Mesenchymal stem cell (in vitro differentiated cells and primary cell): Measurements from ENCODE around the gene MPRIP.
A peak's percentile ranks its signal among the peaks of the same experiment; 100 is the strongest.
"Not testable (repeated sequence)": the region's sequence is repeated elsewhere in the genome, so short reads cannot be mapped to it uniquely, and the experiment has no call there.

Experiments
- DNase-seq: peaks from one replicate; pipeline ENCODE4 v3.0.0-alpha.2; 2013
- H2AFZ ChIP-seq: one replicate; pipeline ENCODE4 v1.6.1; 2013; ENCODE audit warnings: low read depth, mild to moderate bottlenecking, control low read depth, inconsistent platforms, low read length, moderate library complexity
- H2AK5ac ChIP-seq: 2 replicates; pipeline ENCODE4 v1.6.1; 2013; ENCODE audit warnings: low read length, moderate library complexity, mild to moderate bottlenecking, inconsistent platforms; ENCODE audit not compliant: severe bottlenecking
- H2BK120ac ChIP-seq: one replicate; pipeline ENCODE4 v1.6.1; 2013; ENCODE audit warnings: low read depth, mild to moderate bottlenecking, inconsistent platforms, low read length, moderate library complexity
- H2BK12ac ChIP-seq, 2 experiments: one replicate each; pipeline ENCODE4 v1.6.1; 2013; ENCODE audit warnings: inconsistent platforms in 2 of 2, low read length in 2 of 2, mild to moderate bottlenecking in 2 of 2, moderate library complexity in 2 of 2, control low read depth in 1 of 2
- H2BK15ac ChIP-seq: one replicate; pipeline ENCODE4 v1.6.1; 2013; ENCODE audit warnings: mild to moderate bottlenecking, low read depth, inconsistent platforms; ENCODE audit not compliant: poor library complexity, severe bottlenecking
- H2BK5ac ChIP-seq: 2 replicates; pipeline ENCODE4 v1.6.1; 2013; ENCODE audit warnings: low read depth, mild to moderate bottlenecking, low read length, control low read depth, inconsistent platforms; ENCODE audit not compliant: poor library complexity, severe bottlenecking
- H3K14ac ChIP-seq, 2 experiments: one replicate each; pipeline ENCODE4 v1.6.1; 2013; ENCODE audit warnings: inconsistent platforms in 2 of 2, low read length in 2 of 2, control low read depth in 1 of 2, mild to moderate bottlenecking in 1 of 2, moderate library complexity in 1 of 2
- H3K18ac ChIP-seq, 2 experiments: one replicate each; pipeline ENCODE4 v1.6.1; 2013; ENCODE audit warnings: inconsistent platforms in 2 of 2, low read length in 2 of 2, control low read depth in 1 of 2, low read depth in 1 of 2, mild to moderate bottlenecking in 1 of 2
- H3K23ac ChIP-seq, 2 experiments: one replicate each; pipeline ENCODE4 v1.6.1; 2013; ENCODE audit warnings: inconsistent platforms in 2 of 2, low read length in 2 of 2, mild to moderate bottlenecking in 2 of 2, moderate library complexity in 2 of 2, control low read depth in 1 of 2
- H3K27ac ChIP-seq: 2 replicates; pipeline ENCODE4 v1.5.1; 2013; ENCODE audit warnings: mild to moderate bottlenecking, moderate library complexity, low read length, control low read depth, inconsistent platforms; ENCODE audit not compliant: poor library complexity, severe bottlenecking
- H3K27me3 ChIP-seq, 2 experiments: 2 replicates each; pipeline versions ENCODE4 v1.6.1 to v1.7.0; 2013; ENCODE audit warnings: low read length in 2 of 2, mild to moderate bottlenecking in 2 of 2, moderate library complexity in 2 of 2, control low read depth in 1 of 2, inconsistent platforms in 1 of 2; ENCODE audit not compliant: control insufficient read depth in 1 of 2, insufficient read depth in 1 of 2
- H3K36me3 ChIP-seq, 2 experiments: 2 replicates each; pipeline versions ENCODE4 v1.6.1 to v1.7.0; 2013; ENCODE audit warnings: low read length in 2 of 2, control low read depth in 1 of 2, inconsistent platforms in 1 of 2, low read depth in 1 of 2, mild to moderate bottlenecking in 1 of 2; ENCODE audit not compliant: insufficient read depth in 2 of 2, control insufficient read depth in 1 of 2
- H3K4ac ChIP-seq, 2 experiments: one replicate each; pipeline ENCODE4 v1.6.1; 2013; ENCODE audit warnings: inconsistent platforms in 2 of 2, low read length in 2 of 2, mild to moderate bottlenecking in 2 of 2, moderate library complexity in 2 of 2, control low read depth in 1 of 2, low read depth in 1 of 2
- H3K4me1 ChIP-seq: 2 replicates; pipeline ENCODE4 v1.6.1; 2013; ENCODE audit warnings: low read depth, low read length, control low read depth; ENCODE audit not compliant: control insufficient read depth, insufficient read depth
- H3K4me2 ChIP-seq: 2 replicates; pipeline ENCODE4 v1.6.1; 2013; ENCODE audit warnings: low read length, mild to moderate bottlenecking, inconsistent platforms; ENCODE audit not compliant: poor library complexity, severe bottlenecking
- H3K4me3 ChIP-seq, 2 experiments: 2 replicates each; pipeline versions ENCODE4 v1.5.1 to v1.7.0; 2013; ENCODE audit warnings: low read length in 2 of 2, mild to moderate bottlenecking in 2 of 2, control low read depth in 1 of 2, low read depth in 1 of 2; ENCODE audit not compliant: insufficient read depth in 1 of 2
- H3K79me1 ChIP-seq: replicated peaks from 2 replicates; pipeline ENCODE4 v1.6.1; 2013; ENCODE audit warnings: mild to moderate bottlenecking, control low read depth, low read length, inconsistent platforms; ENCODE audit not compliant: poor library complexity, severe bottlenecking
- H3K9ac ChIP-seq: 2 replicates; pipeline ENCODE4 v1.7.0; 2013; ENCODE audit warnings: mild to moderate bottlenecking, low read length, moderate library complexity
- H3K9me3 ChIP-seq: 2 replicates; pipeline ENCODE4 v1.7.0; 2013; ENCODE audit warnings: mild to moderate bottlenecking, low read length; ENCODE audit not compliant: control insufficient read depth
- H4K8ac ChIP-seq: one replicate; pipeline ENCODE4 v1.6.1; 2013; ENCODE audit warnings: inconsistent platforms, mild to moderate bottlenecking, low read length, moderate library complexity
- H4K91ac ChIP-seq: one replicate; pipeline ENCODE4 v1.6.1; 2013; ENCODE audit warnings: mild to moderate bottlenecking, low read length, inconsistent platforms
- WGBS: methylation state at CpG from one replicate; pipeline ENCODE4 v1.1.7; 2013; ENCODE audit warnings: mixed read lengths; 5-methylcytosine and 5-hydroxymethylcytosine counted together

Gene MPRIP

GRCh38 chr17:17183744-17184143 lies 141.5 kb downstream of the MPRIP start:
- Histone ChIP-seq H3K4me2 (no peak overlapping the region), H3K79me1 (peaks cover 12% of the 10 kb centered on the region), H3K23ac (no peak overlapping the region), H3K9me3 (no peaks in the 10 kb centered on the region), H2AK5ac (no peak overlapping the region), H3K27ac (no peak overlapping the region), H3K9ac (no peak overlapping the region), H2BK12ac (no peak overlapping the region), H2BK15ac (no peak overlapping the region), H3K4ac (no peak overlapping the region), H3K27me3 (no peaks in the 10 kb centered on the region), H3K14ac (no peak overlapping the region), H2BK120ac (no peak overlapping the region), H4K8ac (no peak overlapping the region), H4K91ac (no peak overlapping the region), H3K4me3 (no peak overlapping the region), H3K36me3 (peaks cover 72 to 92% of the 10 kb centered on the region in 2 experiments), H3K4me1 (peaks cover 16% of the 10 kb centered on the region), H3K18ac (no peak overlapping the region), H2BK5ac (no peak overlapping the region), H2AFZ (no peak overlapping the region)
- WGBS: 96% methylated on average over 4 of the region's 4 CpGs
- DNase-seq: no peak

GRCh38 chr17:17184985-17185757 lies 142.9 kb downstream of the MPRIP start:
- not testable (repeated sequence) for H3K4ac ChIP-seq, H2BK120ac ChIP-seq, DNase-seq, H3K27me3 ChIP-seq, H4K8ac ChIP-seq, H3K4me2 ChIP-seq, H3K14ac ChIP-seq, H3K9me3 ChIP-seq, H2BK15ac ChIP-seq, H3K23ac ChIP-seq, H4K91ac ChIP-seq, H3K18ac ChIP-seq, H3K4me3 ChIP-seq, H2BK12ac ChIP-seq, H3K9ac ChIP-seq, H2BK5ac ChIP-seq, H3K27ac ChIP-seq, H2AK5ac ChIP-seq, H2AFZ ChIP-seq
- Histone ChIP-seq H3K4me1 (peaks cover 17% of the 10 kb centered on the region), H3K36me3 (peaks cover 67 to 92% of the 10 kb centered on the region in 2 experiments), H3K79me1 (peaks cover 12% of the 10 kb centered on the region)
- 87% methylated on average over 12 of the region's 13 CpGs for WGBS

- H3K4me3 ChIP-seq: no peak overlapping the region
- H2BK120ac ChIP-seq: no peak overlapping the region
- no peak overlapping the region for H2BK12ac ChIP-seq
- H2AFZ ChIP-seq: no peak overlapping the region
- H4K8ac ChIP-seq: no peak overlapping the region
- H3K79me1 ChIP-seq: peaks cover 10% of the 10 kb centered on the region
- no peak overlapping the region for H2BK5ac ChIP-seq
- no peaks in the 10 kb centered on the region for H3K9me3 ChIP-seq
- H3K4me1 ChIP-seq: peaks cover 18% of the 10 kb centered on the region
- no peak overlapping the region for H3K9ac ChIP-seq
- no peak overlapping the region for H3K23ac ChIP-seq
- H4K91ac ChIP-seq: no peak overlapping the region
- H2BK15ac ChIP-seq: no peak overlapping the region
- no peak overlapping the region for H3K4ac ChIP-seq
- H3K18ac ChIP-seq: no peak overlapping the region
- no peak overlapping the region for H3K27ac ChIP-seq
- H3K36me3 ChIP-seq: peaks cover 59 to 84% of the 10 kb centered on the region in 2 experiments
- H3K4me2 ChIP-seq: no peak overlapping the region
- DNase-seq: no peak
- WGBS: 82% methylated on average over 3 of the region's 3 CpGs
- no peak overlapping the region for H2AK5ac ChIP-seq
- H3K14ac ChIP-seq: no peak overlapping the region
- no peaks in the 10 kb centered on the region for H3K27me3 ChIP-seq
Measured at GRCh38 chr17:17186051-17186450, 143.8 kb downstream of the MPRIP start.

- Histone ChIP-seq H3K4me2 (no peak overlapping the region), H2AK5ac (peak overlapping the region; percentile 4), H3K4me3 (no peak overlapping the region), H3K79me1 (peaks cover 10% of the 10 kb centered on the region), H3K36me3 (peaks cover 53 to 76% of the 10 kb centered on the region in 2 experiments), H3K9me3 (no peaks in the 10 kb centered on the region), H2BK12ac (no peak overlapping the region), H3K27ac (no peak overlapping the region), H3K23ac (no peak overlapping the region), H3K9ac (no peak overlapping the region), H2AFZ (no peak overlapping the region), H3K4ac (no peak overlapping the region), H3K18ac (no peak overlapping the region), H2BK120ac (no peak overlapping the region), H4K8ac (no peak overlapping the region), H3K4me1 (peaks cover 23% of the 10 kb centered on the region), H2BK15ac (no peak overlapping the region), H3K27me3 (no peaks in the 10 kb centered on the region), H3K14ac (no peak overlapping the region), H2BK5ac (no peak overlapping the region), H4K91ac (no peak overlapping the region)
- DNase-seq: no peak
- 79% methylated on average over 13 of the region's 14 CpGs for WGBS
Measured at GRCh38 chr17:17186551-17187505, 144.6 kb downstream of the MPRIP start.
